ENCODE measurements around the gene TOR1B.

TOR1B gene

DNA sequence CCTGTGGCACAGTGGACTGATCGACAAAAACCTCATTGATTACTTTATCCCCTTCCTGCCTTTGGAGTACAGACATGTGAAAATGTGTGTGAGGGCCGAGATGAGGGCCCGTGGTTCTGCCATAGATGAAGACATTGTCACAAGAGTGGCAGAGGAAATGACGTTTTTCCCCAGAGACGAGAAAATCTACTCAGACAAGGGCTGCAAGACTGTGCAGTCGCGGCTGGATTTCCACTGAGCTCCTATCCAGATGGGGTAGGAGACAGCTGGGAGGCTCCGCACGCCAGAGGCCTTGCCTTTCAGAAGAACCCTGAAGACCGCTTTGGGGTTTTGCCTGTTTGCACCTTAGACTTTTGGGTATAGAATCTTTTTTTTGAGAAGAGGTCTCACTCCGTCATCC lies 6.4 kb downstream of the TOR1B start:
- Histone ChIP-seq H3K4me1 (ENCODE audit: control insufficient read depth, insufficient read depth, low read length) (no peaks in the 10 kb centered on the region), H3K9me3 (ENCODE audit: control insufficient read depth, insufficient read depth, low read depth, low read length) (no peaks in the 10 kb centered on the region), H3K36me3 (ENCODE audit: control insufficient read depth in 2 of 2, insufficient read depth in 1 of 2, low read length in 2 of 2) (peaks cover 11 to 83% of the 10 kb centered on the region in 2 experiments; a peak in 2 of 3 replicates), H3K4me3 (ENCODE audit: low read depth, low read length) (no peak overlapping the region), H3K27ac (ENCODE audit: extremely low read depth, low read depth, low read length) (no peak overlapping the region)
- CTCF ChIA-PET, result interaction anchor here (0.6 to 1.0 kb wide), 3 partner anchors 11 to 249 kb away, joined by 3 read pairs; no protein-coding TSS in a partner anchor
- TF ChIP-seq, protein P1, sequence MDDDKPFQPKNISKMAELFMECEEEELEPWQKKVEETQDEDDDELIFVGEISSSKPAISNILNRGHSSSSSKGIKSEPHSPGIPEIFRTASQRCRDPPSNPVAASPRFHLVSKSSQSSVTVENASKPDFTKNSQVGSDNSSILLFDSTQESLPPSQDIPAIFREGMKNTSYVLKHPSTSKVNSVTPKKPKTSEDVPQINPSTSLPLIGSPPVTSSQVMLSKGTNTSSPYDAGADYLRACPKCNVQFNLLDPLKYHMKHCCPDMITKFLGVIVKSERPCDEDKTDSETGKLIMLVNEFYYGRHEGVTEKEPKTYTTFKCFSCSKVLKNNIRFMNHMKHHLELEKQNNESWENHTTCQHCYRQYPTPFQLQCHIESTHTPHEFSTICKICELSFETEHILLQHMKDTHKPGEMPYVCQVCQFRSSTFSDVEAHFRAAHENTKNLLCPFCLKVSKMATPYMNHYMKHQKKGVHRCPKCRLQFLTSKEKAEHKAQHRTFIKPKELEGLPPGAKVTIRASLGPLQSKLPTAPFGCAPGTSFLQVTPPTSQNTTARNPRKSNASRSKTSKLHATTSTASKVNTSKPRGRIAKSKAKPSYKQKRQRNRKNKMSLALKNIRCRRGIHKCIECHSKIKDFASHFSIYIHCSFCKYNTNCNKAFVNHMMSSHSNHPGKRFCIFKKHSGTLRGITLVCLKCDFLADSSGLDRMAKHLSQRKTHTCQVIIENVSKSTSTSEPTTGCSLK (tag by site-specific recombination; IDR thresholded peaks at IDR 0.05), result no peak
- TF ChIP-seq TCF7L2 (IDR thresholded peaks at IDR 0.05; ENCODE audit: borderline replicate concordance, low read depth, low read length), result no peak
- no peak for TF ChIP-seq ZBTB48 (tag by site-specific recombination; IDR thresholded peaks at IDR 0.05)
- no peak for TF ChIP-seq ZNF623 (tag by site-specific recombination; IDR thresholded peaks at IDR 0.05)
- TF ChIP-seq MZF1 (tag by site-specific recombination; IDR thresholded peaks at IDR 0.05; ENCODE audit: borderline replicate concordance), result no peak
- no peak for TF ChIP-seq ZNF202 (tag by site-specific recombination; IDR thresholded peaks at IDR 0.05; ENCODE audit: borderline replicate concordance)
- TF ChIP-seq ZNF394 (tag by site-specific recombination; IDR thresholded peaks at IDR 0.05; ENCODE audit: borderline replicate concordance), result no peak
- no peak for TF ChIP-seq ZNF423 (tag by site-specific recombination; IDR thresholded peaks at IDR 0.05)
- no peak for TF ChIP-seq ZNF600 (tag by site-specific recombination; IDR thresholded peaks at IDR 0.05)
- TF ChIP-seq MYNN (tag by site-specific recombination; IDR thresholded peaks at IDR 0.05; ENCODE audit: borderline replicate concordance), result no peak
- POLR2A ChIA-PET, result no interaction called here

DNA sequence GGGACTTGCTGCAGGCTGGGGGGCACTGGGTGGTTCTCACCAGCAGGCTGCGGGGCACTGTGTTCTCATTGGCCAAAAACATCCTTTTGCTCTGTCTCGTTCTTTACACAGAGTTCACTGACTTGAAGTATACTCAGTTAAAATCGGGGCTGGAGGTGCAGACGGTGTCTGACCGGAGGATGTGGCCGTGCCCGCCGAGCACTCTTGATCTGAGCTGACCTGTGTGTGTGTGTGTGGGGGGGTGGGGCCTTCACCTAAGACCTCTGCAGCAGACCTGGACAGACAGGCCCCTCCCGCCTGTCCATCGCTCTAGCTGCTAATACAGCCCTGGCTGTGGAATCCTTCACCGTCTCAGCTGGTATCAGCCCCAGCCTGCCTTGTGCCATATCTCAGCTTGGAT lies 7.1 kb downstream of the TOR1B start:
- ChIA-PET POLR2A (interaction anchor here (2.0 kb wide), 1 partner anchor 13 kb away, joined by 12 read pairs; the partner anchor contains the start of gene TOR1A), CTCF (interaction anchor here (0.7 kb wide), 1 partner anchor 428 kb away, joined by 3 read pairs; no protein-coding TSS in a partner anchor)
- Histone ChIP-seq H3K27ac (ENCODE audit: extremely low read depth, low read depth, low read length) (no peak overlapping the region), H3K4me3 (ENCODE audit: low read depth, low read length) (no peak overlapping the region), H3K9me3 (ENCODE audit: control insufficient read depth, insufficient read depth, low read depth, low read length) (no peaks in the 10 kb centered on the region), H3K4me1 (ENCODE audit: control insufficient read depth, insufficient read depth, low read length) (no peaks in the 10 kb centered on the region), H3K36me3 (ENCODE audit: control insufficient read depth in 2 of 2, insufficient read depth in 1 of 2, low read length in 2 of 2) (peaks cover 11 to 90% of the 10 kb centered on the region in 2 experiments; a peak in 2 of 3 replicates)
- TF ChIP-seq MZF1 (tag by site-specific recombination; IDR thresholded peaks at IDR 0.05; ENCODE audit: borderline replicate concordance) (no peak), GFI1B (tag by site-specific recombination; IDR thresholded peaks at IDR 0.05) (no peak), ZNF610 (tag by site-specific recombination; IDR thresholded peaks at IDR 0.05; ENCODE audit: borderline replicate concordance) (no peak), ZNF701 (tag by site-specific recombination; IDR thresholded peaks at IDR 0.05) (no peak), KLF1 (tag by site-specific recombination; IDR thresholded peaks at IDR 0.05) (no peak), REPIN1 (tag by site-specific recombination; IDR thresholded peaks at IDR 0.05; ENCODE audit: low read depth) (no peak), ZNF560 (tag by site-specific recombination; IDR thresholded peaks at IDR 0.05; ENCODE audit: borderline replicate concordance) (no peak), ZNF248 (tag by site-specific recombination; IDR thresholded peaks at IDR 0.05) (no peak)
- TF ChIP-seq, protein P2, sequence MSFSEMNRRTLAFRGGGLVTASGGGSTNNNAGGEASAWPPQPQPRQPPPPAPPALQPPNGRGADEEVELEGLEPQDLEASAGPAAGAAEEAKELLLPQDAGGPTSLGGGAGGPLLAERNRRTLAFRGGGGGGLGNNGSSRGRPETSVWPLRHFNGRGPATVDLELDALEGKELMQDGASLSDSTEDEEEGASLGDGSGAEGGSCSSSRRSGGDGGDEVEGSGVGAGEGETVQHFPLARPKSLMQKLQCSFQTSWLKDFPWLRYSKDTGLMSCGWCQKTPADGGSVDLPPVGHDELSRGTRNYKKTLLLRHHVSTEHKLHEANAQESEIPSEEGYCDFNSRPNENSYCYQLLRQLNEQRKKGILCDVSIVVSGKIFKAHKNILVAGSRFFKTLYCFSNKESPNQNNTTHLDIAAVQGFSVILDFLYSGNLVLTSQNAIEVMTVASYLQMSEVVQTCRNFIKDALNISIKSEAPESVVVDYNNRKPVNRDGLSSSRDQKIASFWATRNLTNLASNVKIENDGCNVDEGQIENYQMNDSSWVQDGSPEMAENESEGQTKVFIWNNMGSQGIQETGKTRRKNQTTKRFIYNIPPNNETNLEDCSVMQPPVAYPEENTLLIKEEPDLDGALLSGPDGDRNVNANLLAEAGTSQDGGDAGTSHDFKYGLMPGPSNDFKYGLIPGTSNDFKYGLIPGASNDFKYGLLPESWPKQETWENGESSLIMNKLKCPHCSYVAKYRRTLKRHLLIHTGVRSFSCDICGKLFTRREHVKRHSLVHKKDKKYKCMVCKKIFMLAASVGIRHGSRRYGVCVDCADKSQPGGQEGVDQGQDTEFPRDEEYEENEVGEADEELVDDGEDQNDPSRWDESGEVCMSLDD (tag by site-specific recombination; IDR thresholded peaks at IDR 0.05), result no peak
- TF ChIP-seq, protein P3, sequence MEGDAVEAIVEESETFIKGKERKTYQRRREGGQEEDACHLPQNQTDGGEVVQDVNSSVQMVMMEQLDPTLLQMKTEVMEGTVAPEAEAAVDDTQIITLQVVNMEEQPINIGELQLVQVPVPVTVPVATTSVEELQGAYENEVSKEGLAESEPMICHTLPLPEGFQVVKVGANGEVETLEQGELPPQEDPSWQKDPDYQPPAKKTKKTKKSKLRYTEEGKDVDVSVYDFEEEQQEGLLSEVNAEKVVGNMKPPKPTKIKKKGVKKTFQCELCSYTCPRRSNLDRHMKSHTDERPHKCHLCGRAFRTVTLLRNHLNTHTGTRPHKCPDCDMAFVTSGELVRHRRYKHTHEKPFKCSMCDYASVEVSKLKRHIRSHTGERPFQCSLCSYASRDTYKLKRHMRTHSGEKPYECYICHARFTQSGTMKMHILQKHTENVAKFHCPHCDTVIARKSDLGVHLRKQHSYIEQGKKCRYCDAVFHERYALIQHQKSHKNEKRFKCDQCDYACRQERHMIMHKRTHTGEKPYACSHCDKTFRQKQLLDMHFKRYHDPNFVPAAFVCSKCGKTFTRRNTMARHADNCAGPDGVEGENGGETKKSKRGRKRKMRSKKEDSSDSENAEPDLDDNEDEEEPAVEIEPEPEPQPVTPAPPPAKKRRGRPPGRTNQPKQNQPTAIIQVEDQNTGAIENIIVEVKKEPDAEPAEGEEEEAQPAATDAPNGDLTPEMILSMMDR (tag by site-specific recombination; IDR thresholded peaks at IDR 0.05), result no peak
- TF ChIP-seq, protein P4, sequence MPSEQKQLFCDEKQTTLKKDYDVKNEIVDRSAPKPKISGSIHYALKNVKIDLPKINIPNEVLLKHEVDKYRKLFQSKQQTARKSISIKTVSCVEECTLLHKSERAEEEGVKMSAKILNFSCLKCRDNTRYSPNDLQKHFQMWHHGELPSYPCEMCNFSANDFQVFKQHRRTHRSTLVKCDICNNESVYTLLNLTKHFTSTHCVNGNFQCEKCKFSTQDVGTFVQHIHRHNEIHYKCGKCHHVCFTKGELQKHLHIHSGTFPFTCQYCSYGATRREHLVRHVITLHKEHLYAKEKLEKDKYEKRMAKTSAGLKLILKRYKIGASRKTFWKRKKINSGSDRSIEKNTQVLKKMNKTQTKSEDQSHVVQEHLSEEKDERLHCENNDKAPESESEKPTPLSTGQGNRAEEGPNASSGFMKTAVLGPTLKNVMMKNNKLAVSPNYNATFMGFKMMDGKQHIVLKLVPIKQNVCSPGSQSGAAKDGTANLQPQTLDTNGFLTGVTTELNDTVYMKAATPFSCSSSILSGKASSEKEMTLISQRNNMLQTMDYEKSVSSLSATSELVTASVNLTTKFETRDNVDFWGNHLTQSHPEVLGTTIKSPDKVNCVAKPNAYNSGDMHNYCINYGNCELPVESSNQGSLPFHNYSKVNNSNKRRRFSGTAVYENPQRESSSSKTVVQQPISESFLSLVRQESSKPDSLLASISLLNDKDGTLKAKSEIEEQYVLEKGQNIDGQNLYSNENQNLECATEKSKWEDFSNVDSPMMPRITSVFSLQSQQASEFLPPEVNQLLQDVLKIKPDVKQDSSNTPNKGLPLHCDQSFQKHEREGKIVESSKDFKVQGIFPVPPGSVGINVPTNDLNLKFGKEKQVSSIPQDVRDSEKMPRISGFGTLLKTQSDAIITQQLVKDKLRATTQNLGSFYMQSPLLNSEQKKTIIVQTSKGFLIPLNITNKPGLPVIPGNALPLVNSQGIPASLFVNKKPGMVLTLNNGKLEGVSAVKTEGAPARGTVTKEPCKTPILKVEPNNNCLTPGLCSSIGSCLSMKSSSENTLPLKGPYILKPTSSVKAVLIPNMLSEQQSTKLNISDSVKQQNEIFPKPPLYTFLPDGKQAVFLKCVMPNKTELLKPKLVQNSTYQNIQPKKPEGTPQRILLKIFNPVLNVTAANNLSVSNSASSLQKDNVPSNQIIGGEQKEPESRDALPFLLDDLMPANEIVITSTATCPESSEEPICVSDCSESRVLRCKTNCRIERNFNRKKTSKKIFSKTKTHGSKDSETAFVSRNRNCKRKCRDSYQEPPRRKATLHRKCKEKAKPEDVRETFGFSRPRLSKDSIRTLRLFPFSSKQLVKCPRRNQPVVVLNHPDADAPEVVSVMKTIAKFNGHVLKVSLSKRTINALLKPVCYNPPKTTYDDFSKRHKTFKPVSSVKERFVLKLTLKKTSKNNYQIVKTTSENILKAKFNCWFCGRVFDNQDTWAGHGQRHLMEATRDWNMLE (tag by site-specific recombination; conservative IDR thresholded peaks at IDR 0.05; ENCODE audit: low read depth), result no peak
- TF ChIP-seq, protein P5, sequence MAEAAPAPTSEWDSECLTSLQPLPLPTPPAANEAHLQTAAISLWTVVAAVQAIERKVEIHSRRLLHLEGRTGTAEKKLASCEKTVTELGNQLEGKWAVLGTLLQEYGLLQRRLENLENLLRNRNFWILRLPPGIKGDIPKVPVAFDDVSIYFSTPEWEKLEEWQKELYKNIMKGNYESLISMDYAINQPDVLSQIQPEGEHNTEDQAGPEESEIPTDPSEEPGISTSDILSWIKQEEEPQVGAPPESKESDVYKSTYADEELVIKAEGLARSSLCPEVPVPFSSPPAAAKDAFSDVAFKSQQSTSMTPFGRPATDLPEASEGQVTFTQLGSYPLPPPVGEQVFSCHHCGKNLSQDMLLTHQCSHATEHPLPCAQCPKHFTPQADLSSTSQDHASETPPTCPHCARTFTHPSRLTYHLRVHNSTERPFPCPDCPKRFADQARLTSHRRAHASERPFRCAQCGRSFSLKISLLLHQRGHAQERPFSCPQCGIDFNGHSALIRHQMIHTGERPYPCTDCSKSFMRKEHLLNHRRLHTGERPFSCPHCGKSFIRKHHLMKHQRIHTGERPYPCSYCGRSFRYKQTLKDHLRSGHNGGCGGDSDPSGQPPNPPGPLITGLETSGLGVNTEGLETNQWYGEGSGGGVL (tag by site-specific recombination; IDR thresholded peaks at IDR 0.05), result no peak
